Fibroblast of pulmonary artery (primary cell): ENCODE data around the gene RNF4.

Experiments used
- DNase-seq: peaks from one replicate; pipeline ENCODE4 v3.0.0-alpha.2; 2010; ENCODE audit warnings: low read depth
- H3K4me3 ChIP-seq: replicated peaks from 2 replicates; pipeline ENCODE4 v1.5.1; 2011; ENCODE audit warnings: low read depth, mild to moderate bottlenecking, control low read depth, low read length, moderate library complexity
- TF ChIP-seq, protein P1 (sequence below): IDR thresholded peaks from 2 replicates; pipeline ENCODE4 v1.5.1; 2011; ENCODE audit warnings: mild to moderate bottlenecking, control low read depth, low read length, inconsistent platforms; ENCODE audit errors: missing control alignments

RNF4 gene

DNA sequence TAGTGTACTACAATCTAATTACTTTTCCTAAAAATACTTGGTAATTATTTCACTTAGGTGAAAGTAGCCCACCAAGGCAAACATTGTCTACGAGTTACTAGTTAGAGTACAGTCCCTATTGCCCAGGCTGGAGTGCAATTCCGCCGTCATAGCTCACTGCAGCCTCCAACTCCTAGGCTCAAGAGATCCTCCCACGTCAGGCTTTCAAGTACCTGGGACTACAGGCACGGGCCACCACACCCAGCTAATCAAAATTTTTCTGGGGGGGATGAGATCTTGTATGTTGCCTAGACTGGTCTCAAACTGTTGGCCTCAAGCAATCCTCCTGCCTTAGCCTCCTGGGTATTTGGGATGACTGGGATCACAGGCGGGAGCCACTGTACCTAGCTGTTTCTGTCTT is 89.4 kb downstream of the RNF4 start:
- DNase-seq = no peak
- no peak overlapping the region for H3K4me3 ChIP-seq
- TF ChIP-seq, protein P1, sequence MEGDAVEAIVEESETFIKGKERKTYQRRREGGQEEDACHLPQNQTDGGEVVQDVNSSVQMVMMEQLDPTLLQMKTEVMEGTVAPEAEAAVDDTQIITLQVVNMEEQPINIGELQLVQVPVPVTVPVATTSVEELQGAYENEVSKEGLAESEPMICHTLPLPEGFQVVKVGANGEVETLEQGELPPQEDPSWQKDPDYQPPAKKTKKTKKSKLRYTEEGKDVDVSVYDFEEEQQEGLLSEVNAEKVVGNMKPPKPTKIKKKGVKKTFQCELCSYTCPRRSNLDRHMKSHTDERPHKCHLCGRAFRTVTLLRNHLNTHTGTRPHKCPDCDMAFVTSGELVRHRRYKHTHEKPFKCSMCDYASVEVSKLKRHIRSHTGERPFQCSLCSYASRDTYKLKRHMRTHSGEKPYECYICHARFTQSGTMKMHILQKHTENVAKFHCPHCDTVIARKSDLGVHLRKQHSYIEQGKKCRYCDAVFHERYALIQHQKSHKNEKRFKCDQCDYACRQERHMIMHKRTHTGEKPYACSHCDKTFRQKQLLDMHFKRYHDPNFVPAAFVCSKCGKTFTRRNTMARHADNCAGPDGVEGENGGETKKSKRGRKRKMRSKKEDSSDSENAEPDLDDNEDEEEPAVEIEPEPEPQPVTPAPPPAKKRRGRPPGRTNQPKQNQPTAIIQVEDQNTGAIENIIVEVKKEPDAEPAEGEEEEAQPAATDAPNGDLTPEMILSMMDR = no peak

DNA sequence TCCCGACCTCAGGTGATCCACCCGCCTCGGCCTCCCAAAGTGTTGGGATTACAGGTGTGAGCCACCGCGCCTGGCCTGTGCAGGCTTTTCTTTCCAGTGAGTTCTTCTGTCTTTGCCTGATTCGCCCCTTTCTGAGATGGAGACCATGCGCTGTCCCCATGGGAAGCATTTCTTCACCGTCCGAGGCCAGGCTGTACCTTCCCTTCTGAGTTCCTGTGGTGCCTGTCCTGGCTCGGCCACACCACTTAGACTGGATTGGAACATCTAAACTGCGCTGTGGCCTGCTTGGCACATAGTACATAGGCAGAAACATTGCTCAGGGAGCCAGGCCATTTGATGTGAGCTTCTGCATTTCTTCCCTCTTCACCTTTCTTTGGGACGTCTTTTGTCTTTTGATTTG is 91.3 kb downstream of the RNF4 start:
- H3K4me3 ChIP-seq = no peak overlapping the region
- no peak for DNase-seq
- TF ChIP-seq, protein P1 = no peak
